GM12878 (cell line): ENCODE data around the gene C15orf39. TPM values are rescaled to one million over a fixed set of nuclear protein-coding genes. Genes with fewer than 3 reads are reported as not detected.

ENCODE experiments used
- ATAC-seq: fragments of 200-7000 bp; cut with Tn5 transposase; 3 replicates; pipeline ENCODE4 v1.9.1; 2020; ENCODE audit warnings: mild to moderate bottlenecking, moderate library complexity
- BruUV-seq: library from RNA; stranded (reverse); fragments of 400-500 nt; replicated peaks from 2 replicates; lab custom pipeline; 2021; lab: Mats Ljungman, UMichigan
- CTCF ChIA-PET: fragments of 300-600 bp; sonication (Branson Sonifier 250); formaldehyde crosslinking; extraction: SDS; loops from one replicate; lab custom pipeline; 2021; ENCODE audit warnings: inconsistent platforms; lab: Yijun Ruan, JAX
- POLR2A ChIA-PET: fragments of 350-600 bp; formaldehyde crosslinking; extraction: SDS; loops from one replicate; lab custom pipeline; 2021; ENCODE audit warnings: inconsistent platforms; lab: Charles Lee
- RAD21 ChIA-PET: fragments of 300-600 bp; sonication (Branson Sonifier 250); formaldehyde crosslinking; loops from one replicate; lab custom pipeline; 2023; ENCODE audit warnings: antibody characterized with exemption; ENCODE audit not compliant: unreplicated experiment; lab: Charles Lee
- SMC1A ChIA-PET: fragments of 300-600 bp; sonication (Branson Sonifier 250); formaldehyde crosslinking; loops from one replicate; lab custom pipeline; 2023; ENCODE audit not compliant: unreplicated experiment, uncharacterized antibody; lab: Charles Lee
- DNase-seq: peaks from one replicate; pipeline ENCODE4 v3.0.0-alpha.2; 2011; ENCODE audit warnings: low read depth, low spot score
- FAIRE-seq: peaks from 3 replicates; lab custom pipeline; 2011; peaks lifted over from hg19 to GRCh38; lab: Jason Lieb, UNC
- H2AFZ ChIP-seq: 2 replicates; pipeline ENCODE4 v1.6.0; 2011; ENCODE audit warnings: low read depth, low read length, control low read depth; ENCODE audit not compliant: control insufficient read depth
- H3K27ac ChIP-seq: 2 replicates; pipeline ENCODE4 v1.5.1; 2011; ENCODE audit warnings: control low read depth; ENCODE audit not compliant: control insufficient read depth, insufficient read depth
- H3K27me3 ChIP-seq, 2 experiments: replicated peaks in 1 of 2; 2 replicates each; pipeline versions ENCODE4 v1.6.0 to v1.6.1; 2011; ENCODE audit warnings: low read length in 1 of 2; ENCODE audit not compliant: control insufficient read depth in 2 of 2, insufficient read depth in 2 of 2
- H3K36me3 ChIP-seq, 2 experiments: 2 replicates each; pipeline ENCODE4 v1.5.1; 2011; ENCODE audit warnings: low read length in 1 of 2; ENCODE audit not compliant: control insufficient read depth in 2 of 2, insufficient read depth in 2 of 2
- H3K4me1 ChIP-seq: 2 replicates; pipeline ENCODE4 v1.6.1; 2011; ENCODE audit warnings: mild to moderate bottlenecking, low read length, moderate library complexity, mixed read lengths; ENCODE audit not compliant: control insufficient read depth, insufficient read depth
- H3K4me2 ChIP-seq: 2 replicates; pipeline ENCODE4 v1.6.0; 2011; ENCODE audit warnings: control low read depth; ENCODE audit not compliant: control insufficient read depth, insufficient read depth
- H3K4me3 ChIP-seq: fragments of 200-600 bp; sonication (generic); 2 replicates; pipeline ENCODE4 v1.5.1; 2016
- H3K79me2 ChIP-seq: 2 replicates; pipeline ENCODE4 v1.6.0; 2011; ENCODE audit warnings: low read length; ENCODE audit not compliant: control insufficient read depth, insufficient read depth
- H3K9ac ChIP-seq: 2 replicates; pipeline ENCODE4 v1.8.0; 2011; ENCODE audit warnings: low read length, control low read depth, mixed read lengths; ENCODE audit not compliant: control insufficient read depth, insufficient read depth
- H3K9me3 ChIP-seq: replicated peaks from 3 replicates; pipeline ENCODE4 v1.5.1; 2011; ENCODE audit warnings: mild to moderate bottlenecking, low read length; ENCODE audit not compliant: control insufficient read depth, insufficient read depth
- H4K20me1 ChIP-seq: 2 replicates; pipeline ENCODE4 v1.6.0; 2011; ENCODE audit not compliant: control insufficient read depth, insufficient read depth
- CREM ChIP-seq: IDR thresholded peaks from 2 replicates; pipeline ENCODE4 v1.6.1; 2014; ENCODE audit warnings: antibody characterized with exemption, low read depth
- GATAD2B ChIP-seq: fragments of 450-650 bp; conservative IDR thresholded peaks from 2 replicates; pipeline ENCODE4 v1.6.1; 2017; ENCODE audit warnings: low read depth, mild to moderate bottlenecking, moderate library complexity
- JUNB ChIP-seq: IDR thresholded peaks from 2 replicates; pipeline ENCODE4 v1.6.1; 2016; ENCODE audit warnings: antibody characterized with exemption, mild to moderate bottlenecking
- NFIC ChIP-seq: IDR thresholded peaks from 2 replicates; pipeline ENCODE4 v1.6.1; 2012; ENCODE audit warnings: low read depth, mild to moderate bottlenecking, inconsistent platforms, low read length, moderate library complexity
- WGBS: methylation state at CpG from one replicate; pipeline ENCODE4 v1.1.6; 2016; ENCODE audit warnings: low lambda C conversion rate; ENCODE audit not compliant: insufficient replicate concordance, insufficient coverage; ENCODE audit errors: missing lambda C conversion rate; 5-methylcytosine and 5-hydroxymethylcytosine counted together
- in situ Hi-C: fragments of 300-500 bp; cut with MboI; formaldehyde crosslinking; loops from 9 replicates; pipeline ENCODE4 v1.14.3; 2018; ENCODE audit warnings: mixed read lengths
- intact Hi-C: fragments of 100-400 bp; cut with micrococcal nuclease; formaldehyde crosslinking; loops from one replicate; pipeline ENCODE4 v1.14.2; 2022; ENCODE audit not compliant: unreplicated experiment
- polyA plus RNA-seq, 11 experiments: library from polyadenylated mRNA; depleted of rRNA in 4 of 11; unstranded in 6 of 11; stranded (reverse) in 5 of 11; fragments of >200 nt; fragmentation: Nextera tagmentation in 4 of 11; fragmentation: Illumina TruSeq in 1 of 11; extraction: Ambion mirVana in 4 of 11; extraction: Trizol in 1 of 11; gene quantifications; 1 replicate in 1 of 11; 2 replicates in 10 of 11; pipeline versions ENCODE4 v1.2.1 to v1.2.3, GENCODE V29; 2011 to 2016; ENCODE audit warnings: inconsistent platforms in 2 of 11, missing spikeins in 2 of 11, low read depth in 1 of 11
- total RNA-seq, 4 experiments: library from RNA; depleted of rRNA in 3 of 4; stranded (reverse); fragments of >200 nt in 3 of 4; fragmentation: Illumina TruSeq in 1 of 4; extraction: Trizol in 1 of 4; gene quantifications; 2 replicates each; pipeline versions ENCODE4 v1.2.1 to v1.2.3, GENCODE V29; 2013 to 2021
- TF ChIP-seq, protein P1 (sequence below): fragments of 450-650 bp; IDR thresholded peaks from 2 replicates; pipeline ENCODE4 v1.6.1; 2018; ENCODE audit warnings: borderline replicate concordance, mild to moderate bottlenecking; ENCODE audit not compliant: partially characterized antibody
- TF ChIP-seq, protein P2 (sequence below): IDR thresholded peaks from 2 replicates; pipeline ENCODE4 v1.6.1; 2012; ENCODE audit warnings: improper control_type of control experiment, low read depth, low read length; ENCODE audit not compliant: insufficient replicate concordance
- TF ChIP-seq, protein P3 (sequence below): fragments of 450-650 bp; IDR thresholded peaks from 2 replicates; pipeline ENCODE4 v1.6.1; 2017; ENCODE audit warnings: antibody characterized with exemption, mild to moderate bottlenecking, moderate library complexity

The C15orf39 gene
- total and polyA plus RNA-seq, 10 of the 15 experiments (the other 5 are each of a cell fraction or from before 2014, with no cell fraction given): 2.3 to 139 (median 33.0) TPM

DNA sequence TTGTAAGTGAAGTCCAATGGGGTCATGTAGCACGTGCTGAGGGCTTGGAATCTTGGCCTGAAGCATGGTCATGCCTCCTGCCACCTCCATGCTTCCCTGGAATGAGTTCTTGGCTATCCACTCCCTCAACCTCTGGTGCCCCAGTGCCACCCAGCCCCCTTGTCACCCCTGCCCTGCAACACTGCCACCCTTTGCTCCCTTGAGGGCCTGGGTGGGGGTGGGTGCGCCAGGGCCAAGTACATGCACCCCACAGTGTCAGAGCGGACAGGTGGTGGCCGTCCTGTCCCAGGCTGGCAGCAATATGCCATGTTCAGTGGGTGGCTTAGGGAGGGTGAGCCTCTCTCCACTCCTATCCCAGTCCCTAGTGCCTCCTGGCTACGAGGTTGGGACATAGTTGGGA is 27.6 kb upstream of the C15orf39 start:
- no peak overlapping the region for H3K27ac ChIP-seq
- no peak overlapping the region for H2AFZ ChIP-seq
- H3K27me3 ChIP-seq: no peaks in the 10 kb centered on the region
- in situ Hi-C loops: no loop called here
- no peak overlapping the region for H3K4me2 ChIP-seq
- no peaks in the 10 kb centered on the region for H4K20me1 ChIP-seq
- intact Hi-C loops: no loop called here
- FAIRE-seq: no peak
- peaks cover 27% of the 10 kb centered on the region for H3K4me1 ChIP-seq
- ATAC-seq: no peak
- no peak for TF ChIP-seq NFIC
- TF ChIP-seq JUNB: no peak
- TF ChIP-seq, protein P1, sequence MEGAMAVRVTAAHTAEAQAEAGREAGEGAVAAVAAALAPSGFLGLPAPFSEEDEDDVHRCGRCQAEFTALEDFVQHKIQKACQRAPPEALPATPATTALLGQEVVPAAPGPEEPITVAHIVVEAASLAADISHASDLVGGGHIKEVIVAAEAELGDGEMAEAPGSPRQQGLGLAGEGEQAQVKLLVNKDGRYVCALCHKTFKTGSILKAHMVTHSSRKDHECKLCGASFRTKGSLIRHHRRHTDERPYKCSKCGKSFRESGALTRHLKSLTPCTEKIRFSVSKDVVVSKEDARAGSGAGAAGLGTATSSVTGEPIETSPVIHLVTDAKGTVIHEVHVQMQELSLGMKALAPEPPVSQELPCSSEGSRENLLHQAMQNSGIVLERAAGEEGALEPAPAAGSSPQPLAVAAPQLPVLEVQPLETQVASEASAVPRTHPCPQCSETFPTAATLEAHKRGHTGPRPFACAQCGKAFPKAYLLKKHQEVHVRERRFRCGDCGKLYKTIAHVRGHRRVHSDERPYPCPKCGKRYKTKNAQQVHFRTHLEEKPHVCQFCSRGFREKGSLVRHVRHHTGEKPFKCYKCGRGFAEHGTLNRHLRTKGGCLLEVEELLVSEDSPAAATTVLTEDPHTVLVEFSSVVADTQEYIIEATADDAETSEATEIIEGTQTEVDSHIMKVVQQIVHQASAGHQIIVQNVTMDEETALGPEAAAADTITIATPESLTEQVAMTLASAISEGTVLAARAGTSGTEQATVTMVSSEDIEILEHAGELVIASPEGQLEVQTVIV: no peak
- TF ChIP-seq, protein P2, sequence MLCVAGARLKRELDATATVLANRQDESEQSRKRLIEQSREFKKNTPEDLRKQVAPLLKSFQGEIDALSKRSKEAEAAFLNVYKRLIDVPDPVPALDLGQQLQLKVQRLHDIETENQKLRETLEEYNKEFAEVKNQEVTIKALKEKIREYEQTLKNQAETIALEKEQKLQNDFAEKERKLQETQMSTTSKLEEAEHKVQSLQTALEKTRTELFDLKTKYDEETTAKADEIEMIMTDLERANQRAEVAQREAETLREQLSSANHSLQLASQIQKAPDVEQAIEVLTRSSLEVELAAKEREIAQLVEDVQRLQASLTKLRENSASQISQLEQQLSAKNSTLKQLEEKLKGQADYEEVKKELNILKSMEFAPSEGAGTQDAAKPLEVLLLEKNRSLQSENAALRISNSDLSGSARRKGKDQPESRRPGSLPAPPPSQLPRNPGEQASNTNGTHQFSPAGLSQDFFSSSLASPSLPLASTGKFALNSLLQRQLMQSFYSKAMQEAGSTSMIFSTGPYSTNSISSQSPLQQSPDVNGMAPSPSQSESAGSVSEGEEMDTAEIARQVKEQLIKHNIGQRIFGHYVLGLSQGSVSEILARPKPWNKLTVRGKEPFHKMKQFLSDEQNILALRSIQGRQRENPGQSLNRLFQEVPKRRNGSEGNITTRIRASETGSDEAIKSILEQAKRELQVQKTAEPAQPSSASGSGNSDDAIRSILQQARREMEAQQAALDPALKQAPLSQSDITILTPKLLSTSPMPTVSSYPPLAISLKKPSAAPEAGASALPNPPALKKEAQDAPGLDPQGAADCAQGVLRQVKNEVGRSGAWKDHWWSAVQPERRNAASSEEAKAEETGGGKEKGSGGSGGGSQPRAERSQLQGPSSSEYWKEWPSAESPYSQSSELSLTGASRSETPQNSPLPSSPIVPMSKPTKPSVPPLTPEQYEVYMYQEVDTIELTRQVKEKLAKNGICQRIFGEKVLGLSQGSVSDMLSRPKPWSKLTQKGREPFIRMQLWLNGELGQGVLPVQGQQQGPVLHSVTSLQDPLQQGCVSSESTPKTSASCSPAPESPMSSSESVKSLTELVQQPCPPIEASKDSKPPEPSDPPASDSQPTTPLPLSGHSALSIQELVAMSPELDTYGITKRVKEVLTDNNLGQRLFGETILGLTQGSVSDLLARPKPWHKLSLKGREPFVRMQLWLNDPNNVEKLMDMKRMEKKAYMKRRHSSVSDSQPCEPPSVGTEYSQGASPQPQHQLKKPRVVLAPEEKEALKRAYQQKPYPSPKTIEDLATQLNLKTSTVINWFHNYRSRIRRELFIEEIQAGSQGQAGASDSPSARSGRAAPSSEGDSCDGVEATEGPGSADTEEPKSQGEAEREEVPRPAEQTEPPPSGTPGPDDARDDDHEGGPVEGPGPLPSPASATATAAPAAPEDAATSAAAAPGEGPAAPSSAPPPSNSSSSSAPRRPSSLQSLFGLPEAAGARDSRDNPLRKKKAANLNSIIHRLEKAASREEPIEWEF: no peak
- TF ChIP-seq, protein P3, sequence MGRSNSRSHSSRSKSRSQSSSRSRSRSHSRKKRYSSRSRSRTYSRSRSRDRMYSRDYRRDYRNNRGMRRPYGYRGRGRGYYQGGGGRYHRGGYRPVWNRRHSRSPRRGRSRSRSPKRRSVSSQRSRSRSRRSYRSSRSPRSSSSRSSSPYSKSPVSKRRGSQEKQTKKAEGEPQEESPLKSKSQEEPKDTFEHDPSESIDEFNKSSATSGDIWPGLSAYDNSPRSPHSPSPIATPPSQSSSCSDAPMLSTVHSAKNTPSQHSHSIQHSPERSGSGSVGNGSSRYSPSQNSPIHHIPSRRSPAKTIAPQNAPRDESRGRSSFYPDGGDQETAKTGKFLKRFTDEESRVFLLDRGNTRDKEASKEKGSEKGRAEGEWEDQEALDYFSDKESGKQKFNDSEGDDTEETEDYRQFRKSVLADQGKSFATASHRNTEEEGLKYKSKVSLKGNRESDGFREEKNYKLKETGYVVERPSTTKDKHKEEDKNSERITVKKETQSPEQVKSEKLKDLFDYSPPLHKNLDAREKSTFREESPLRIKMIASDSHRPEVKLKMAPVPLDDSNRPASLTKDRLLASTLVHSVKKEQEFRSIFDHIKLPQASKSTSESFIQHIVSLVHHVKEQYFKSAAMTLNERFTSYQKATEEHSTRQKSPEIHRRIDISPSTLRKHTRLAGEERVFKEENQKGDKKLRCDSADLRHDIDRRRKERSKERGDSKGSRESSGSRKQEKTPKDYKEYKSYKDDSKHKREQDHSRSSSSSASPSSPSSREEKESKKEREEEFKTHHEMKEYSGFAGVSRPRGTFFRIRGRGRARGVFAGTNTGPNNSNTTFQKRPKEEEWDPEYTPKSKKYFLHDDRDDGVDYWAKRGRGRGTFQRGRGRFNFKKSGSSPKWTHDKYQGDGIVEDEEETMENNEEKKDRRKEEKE: no peak
- no peak for TF ChIP-seq CREM
- TF ChIP-seq GATAD2B: no peak
- TF ChIP-seq, all 136 proteins: peak for 0
- RAD21 ChIA-PET: no interaction called here
- DNase-seq: no peak
- Histone ChIP-seq H3K4me3 (no peak overlapping the region), H3K9me3 (no peaks in the 10 kb centered on the region; the same call in 2 of the 3 replicates), H3K36me3 (no peaks in the 10 kb centered on the region), H3K79me2 (no peaks in the 10 kb centered on the region), H3K9ac (no peak overlapping the region)
- CTCF ChIA-PET: no interaction called here
- BruUV-seq: no TSS peak
- 60% methylated on average over 5 of the region's 5 CpGs for WGBS
- POLR2A ChIA-PET: no interaction called here
- SMC1A ChIA-PET: no interaction called here
